Type B pancreatic cell (in vitro differentiated cells): ENCODE data around the gene KMT2E. TPM values are rescaled to one million over a fixed set of nuclear protein-coding genes. Genes with fewer than 3 reads are reported as not detected.

Experiments used
- DNase-seq: peaks from one replicate; pipeline ENCODE4 v3.0.0; 2021; ENCODE audit warnings: mixed read lengths; ENCODE audit not compliant: unreplicated experiment; ENCODE audit errors: extremely low spot score
- H3K27ac Mint-ChIP-seq: 2 replicates; pipeline ENCODE4 v1.8.0; 2021; ENCODE audit warnings: mild to moderate bottlenecking, mixed read lengths
- H3K27me3 Mint-ChIP-seq: 2 replicates; pipeline ENCODE4 v1.8.0; 2021; ENCODE audit warnings: mixed read lengths
- H3K36me3 Mint-ChIP-seq: 2 replicates; pipeline ENCODE4 v1.8.0; 2021; ENCODE audit warnings: mixed read lengths
- H3K4me1 Mint-ChIP-seq: one replicate; pipeline ENCODE4 v1.8.0; 2021; ENCODE audit warnings: mixed read lengths; ENCODE audit not compliant: unreplicated experiment
- H3K4me3 Mint-ChIP-seq: 2 replicates; pipeline ENCODE4 v1.8.0; 2021; ENCODE audit warnings: mild to moderate bottlenecking, mixed read lengths
- H3K9me3 Mint-ChIP-seq: 2 replicates; pipeline ENCODE4 v1.8.0; 2021; ENCODE audit warnings: mixed read lengths
- CTCF ChIP-seq: fragments of 200-600 bp; sonication (generic); conservative IDR thresholded peaks from 2 replicates; pipeline ENCODE4 v1.5.0; 2021; ENCODE audit warnings: antibody characterized with exemption, mild to moderate bottlenecking
- total RNA-seq: library from RNA; stranded (reverse); gene quantifications from 2 replicates; pipeline ENCODE4 v1.2.1, GENCODE V29; 2021; ENCODE audit warnings: low replicate concordance

The KMT2E gene
- total RNA-seq, 1 donor from 2014 or later = 75.6 TPM

- peak overlapping the region; percentile 73 for H3K27ac Mint-ChIP-seq
- peaks cover 4% of the 10 kb centered on the region for H3K4me1 Mint-ChIP-seq
- no peak for TF ChIP-seq CTCF
- no peaks in the 10 kb centered on the region for H3K27me3 Mint-ChIP-seq
- H3K36me3 Mint-ChIP-seq = peaks cover 40% of the 10 kb centered on the region
- H3K4me3 Mint-ChIP-seq = no peak overlapping the region
- no peak for DNase-seq
- no peaks in the 10 kb centered on the region for H3K9me3 Mint-ChIP-seq
Observed at GRCh38 chr7:105112440-105113418, 98.7 kb downstream of the KMT2E start.

DNA sequence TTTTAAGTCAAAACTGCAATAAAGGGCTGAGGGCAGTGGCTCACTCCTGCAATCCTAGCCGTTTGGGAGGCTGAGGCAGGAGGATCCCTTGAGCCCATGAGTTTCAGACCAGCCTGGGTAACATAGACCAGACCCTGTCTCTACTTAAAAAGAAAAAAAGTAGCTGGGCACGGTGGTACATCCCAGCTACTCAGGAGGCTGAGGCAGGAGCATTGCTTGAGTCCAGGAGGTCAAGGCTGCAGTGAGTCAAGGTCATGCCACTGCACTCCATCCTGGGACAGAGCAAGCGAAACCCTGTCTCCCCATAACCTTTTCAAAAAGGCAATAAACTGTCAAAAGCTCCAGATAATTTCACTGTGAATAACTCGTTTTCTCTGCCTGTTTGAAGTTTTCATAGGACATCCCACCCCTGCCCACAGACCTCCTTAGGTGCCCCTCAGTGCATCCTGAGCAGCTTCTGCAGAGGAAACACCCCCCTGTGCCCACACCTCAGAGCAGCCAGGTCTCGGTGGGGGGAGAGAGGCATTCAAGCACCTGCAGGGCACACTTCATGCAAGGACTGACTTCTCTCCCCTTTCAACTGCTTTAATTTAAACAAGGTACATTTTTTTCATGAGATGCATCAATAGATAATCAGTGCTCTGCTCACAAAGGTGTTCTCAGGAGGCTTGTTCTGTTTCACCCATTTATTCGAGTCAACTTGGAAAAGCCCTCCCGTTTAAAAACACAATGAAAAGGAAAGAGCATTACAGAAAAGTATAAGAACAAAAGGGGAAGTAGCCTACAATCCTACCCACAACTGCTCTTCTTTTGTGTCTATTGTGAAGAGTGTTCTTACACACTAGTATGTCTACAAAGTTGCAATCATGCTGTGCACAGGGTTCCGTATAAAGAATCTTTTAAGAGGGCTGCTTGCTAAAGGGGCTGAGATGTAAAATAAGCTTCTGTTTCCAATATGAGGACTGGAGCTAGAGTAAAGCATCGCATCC is 104.9 kb downstream of the KMT2E start:
- H3K9me3 Mint-ChIP-seq = no peaks in the 10 kb centered on the region
- no peak for DNase-seq
- H3K36me3 Mint-ChIP-seq = peaks cover 20% of the 10 kb centered on the region
- peaks cover 19% of the 10 kb centered on the region for H3K4me1 Mint-ChIP-seq
- no peak overlapping the region for H3K4me3 Mint-ChIP-seq
- TF ChIP-seq CTCF = no peak
- H3K27me3 Mint-ChIP-seq = no peaks in the 10 kb centered on the region
- H3K27ac Mint-ChIP-seq = no peak overlapping the region

DNA sequence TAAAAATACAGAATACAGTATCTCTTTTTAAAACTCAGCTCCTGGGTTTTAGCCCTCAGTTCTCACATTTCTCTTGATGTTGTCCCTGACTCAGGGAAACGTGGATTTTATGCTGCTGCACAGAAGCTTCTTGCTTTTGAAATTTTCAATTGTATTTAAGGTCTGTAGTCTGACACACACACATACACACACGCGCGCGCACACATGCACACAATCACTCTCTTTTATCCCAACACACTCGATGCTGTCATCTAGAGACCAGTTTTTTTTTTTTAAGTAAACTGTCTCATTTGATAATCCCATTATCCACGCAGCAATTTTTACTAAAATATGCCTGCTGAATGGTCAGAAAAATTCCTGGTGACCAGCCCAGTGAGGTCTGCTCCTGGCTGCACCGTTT is 108.6 kb downstream of the KMT2E start:
- Mint-ChIP-seq H3K27me3 (no peaks in the 10 kb centered on the region), H3K4me3 (no peak overlapping the region), H3K36me3 (peaks cover 16% of the 10 kb centered on the region), H3K9me3 (no peaks in the 10 kb centered on the region), H3K4me1 (peaks cover 23% of the 10 kb centered on the region), H3K27ac (no peak overlapping the region)
- TF ChIP-seq CTCF = no peak
- no peak for DNase-seq

DNA sequence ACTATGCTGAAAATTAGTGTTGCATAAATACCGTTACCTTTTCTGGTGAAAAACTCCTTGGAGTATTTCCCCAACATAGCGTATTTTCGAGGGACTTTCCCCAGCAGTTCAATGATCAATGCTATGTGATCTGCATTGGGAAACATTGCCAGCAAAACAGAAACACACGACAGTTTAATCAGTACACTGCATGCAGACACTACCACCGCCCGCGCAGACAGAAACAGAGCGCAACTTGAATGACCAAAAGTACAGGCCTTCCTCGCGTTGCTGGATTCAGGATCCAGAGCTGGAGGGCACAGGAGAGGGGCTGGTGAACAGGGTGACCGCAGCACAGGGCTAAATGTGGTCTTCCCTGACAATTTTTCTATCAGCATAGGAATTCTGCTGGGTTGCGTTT is 111.7 kb downstream of the KMT2E start:
- Mint-ChIP-seq H3K9me3 (no peaks in the 10 kb centered on the region), H3K4me1 (peaks cover 23% of the 10 kb centered on the region), H3K27me3 (no peaks in the 10 kb centered on the region), H3K36me3 (peaks cover 15% of the 10 kb centered on the region), H3K27ac (no peak overlapping the region), H3K4me3 (no peak overlapping the region)
- no peak for DNase-seq
- TF ChIP-seq CTCF = no peak

GRCh38 chr7:105126436-105126975 is 112.5 kb downstream of the KMT2E start:
- H3K27ac Mint-ChIP-seq = no peak overlapping the region
- H3K27me3 Mint-ChIP-seq = no peaks in the 10 kb centered on the region
- TF ChIP-seq CTCF = no peak
- peaks cover 15% of the 10 kb centered on the region for H3K36me3 Mint-ChIP-seq
- no peaks in the 10 kb centered on the region for H3K9me3 Mint-ChIP-seq
- DNase-seq = no peak
- H3K4me3 Mint-ChIP-seq = no peak overlapping the region
- H3K4me1 Mint-ChIP-seq = peaks cover 27% of the 10 kb centered on the region
